Lung (tissue), 12 donors: ENCODE results near the gene ZNF410. TPM values are rescaled to one million over a fixed set of nuclear protein-coding genes. Genes with fewer than 3 reads are reported as not detected.

Source experiments
- ATAC-seq: fragments of 200-7000 bp; cut with Tn5 transposase; one replicate; pipeline ENCODE4 v1.9.1; 2020; ENCODE audit warnings: moderate number of reproducible peaks; ENCODE audit not compliant: insufficient read depth, low FRiP score
- DNase-seq, 3 donors: peaks; one replicate each; pipeline ENCODE4 v3.0.0-alpha.2; 2013 to 2017
- H3K27ac ChIP-seq, 2 donors: one replicate each; pipeline ENCODE4 v1.5.1; 2013; ENCODE audit warnings: mild to moderate bottlenecking in 2 of 2, moderate library complexity in 2 of 2, control low read depth in 1 of 2, inconsistent platforms in 1 of 2, low read depth in 1 of 2, low read length in 1 of 2
- H3K27me3 ChIP-seq, 3 donors: one replicate each; pipeline ENCODE4 v1.5.1; 2013; ENCODE audit warnings: low read length in 2 of 3; ENCODE audit not compliant: control insufficient read depth in 3 of 3, insufficient read depth in 3 of 3
- H3K36me3 ChIP-seq, 4 donors: one replicate each; pipeline ENCODE4 v1.5.1; 2013; ENCODE audit warnings: low read length in 4 of 4, mild to moderate bottlenecking in 1 of 4, moderate library complexity in 1 of 4; ENCODE audit not compliant: control insufficient read depth in 4 of 4, insufficient read depth in 4 of 4
- H3K4me1 ChIP-seq, 5 donors: one replicate each; pipeline ENCODE4 v1.5.1; 2013; ENCODE audit warnings: low read length in 5 of 5, mild to moderate bottlenecking in 2 of 5, moderate library complexity in 1 of 5; ENCODE audit not compliant: control insufficient read depth in 5 of 5, insufficient read depth in 5 of 5
- H3K4me3 ChIP-seq: one replicate; pipeline ENCODE4 v1.5.1; 2013; ENCODE audit warnings: mild to moderate bottlenecking, control low read depth, moderate library complexity
- H3K9ac ChIP-seq, 2 donors: one replicate each; pipeline ENCODE4 v1.5.1; 2013; ENCODE audit warnings: low read length in 2 of 2, control low read depth in 1 of 2; ENCODE audit not compliant: insufficient read depth in 1 of 2
- H3K9me3 ChIP-seq, 4 donors: one replicate each; pipeline ENCODE4 v1.5.1; 2013; ENCODE audit warnings: low read length in 3 of 4, mild to moderate bottlenecking in 1 of 4, moderate library complexity in 1 of 4; ENCODE audit not compliant: control insufficient read depth in 4 of 4, insufficient read depth in 3 of 4
- CTCF ChIP-seq: IDR thresholded peaks from 2 replicates; pipeline ENCODE4 v1.5.1; 2012; ENCODE audit warnings: mild to moderate bottlenecking; ENCODE audit errors: control extremely low read depth, extremely low read depth
- WGBS, 2 donors: extraction: QIAGEN DNeasy Blood & Tissue Kit; methylation state at CpG; one replicate each; pipeline ENCODE4 v1.1.7; 2013; 5-methylcytosine and 5-hydroxymethylcytosine counted together
- polyA plus RNA-seq, 2 donors: library from polyadenylated mRNA; stranded (reverse); fragments of 200-250 nt; gene quantifications; one replicate each; pipeline ENCODE4 v1.2.1, GENCODE V29; 2013
- total RNA-seq, 2 donors: library from RNA; depleted of rRNA in 1 of 2; stranded (reverse); fragments of >200 nt in 1 of 2; gene quantifications; one replicate each; pipeline ENCODE4 v1.2.1, GENCODE V29; 2014 to 2021
- donor health status: control.
- donor health status: control.
- donor health status: Bipolar disorder and iron deficiency.
- donor health status: healthy.
- donor health status: DM: yes; HTN: yes; CAD: no.

Gene ZNF410
- total and polyA plus RNA-seq, 4 donors: 31.5 to 76.1 (median 35.4) TPM

- Histone ChIP-seq H3K27ac (no peak overlapping the region), H3K9ac (no peak overlapping the region), H3K4me3 (no peak overlapping the region), H3K9me3 (no peaks in the 10 kb centered on the region), H3K4me1 (peaks cover 3 to 9% (median 3%) of the 10 kb centered on the region in 5 donors), H3K36me3 (peaks cover 35 to 44% (median 35%) of the 10 kb centered on the region in 4 donors), H3K27me3 (no peaks in the 10 kb centered on the region)
- DNase-seq: no peak
- 92 to 96% methylated on average over 5 of the region's 5 CpGs for WGBS, 2 donors
- no peak for TF ChIP-seq CTCF
- ATAC-seq: no peak
Observed at GRCh38 chr14:73955674-73956073, 69.0 kb downstream of the ZNF410 start.

GRCh38 chr14:73958591-73958990, 71.9 kb downstream of the ZNF410 start:
- H3K4me1 ChIP-seq: no peaks in the 10 kb centered on the region
- H3K27ac ChIP-seq: no peak overlapping the region
- H3K36me3 ChIP-seq: peaks cover 43 to 56% (median 50%) of the 10 kb centered on the region in 4 donors
- DNase-seq (no peak), ATAC-seq (no peak)
- no peaks in the 10 kb centered on the region for H3K9me3 ChIP-seq
- TF ChIP-seq CTCF: no peak
- H3K9ac ChIP-seq: no peak overlapping the region
- H3K27me3 ChIP-seq: no peaks in the 10 kb centered on the region
- no peak overlapping the region for H3K4me3 ChIP-seq

GRCh38 chr14:73961192-73961591, 74.5 kb downstream of the ZNF410 start:
- WGBS, 2 donors: 90 to 94% methylated on average over 12 of the region's 12 CpGs
- ATAC-seq: no peak
- H3K9ac ChIP-seq: no peak overlapping the region
- H3K4me1 ChIP-seq: no peaks in the 10 kb centered on the region
- no peak for TF ChIP-seq CTCF
- no peak overlapping the region for H3K4me3 ChIP-seq
- peaks cover 32 to 53% (median 42%) of the 10 kb centered on the region in 4 donors for H3K36me3 ChIP-seq
- no peak for DNase-seq
- no peaks in the 10 kb centered on the region for H3K9me3 ChIP-seq
- H3K27me3 ChIP-seq: no peaks in the 10 kb centered on the region
- H3K27ac ChIP-seq: no peak overlapping the region

GRCh38 chr14:73965216-73965615, 78.6 kb downstream of the ZNF410 start:
- H3K9ac ChIP-seq: no peak overlapping the region
- WGBS, 2 donors: 94 to 96% methylated on average over 4 of the region's 4 CpGs
- no peak overlapping the region for H3K4me3 ChIP-seq
- no peak for TF ChIP-seq CTCF
- DNase-seq (no peak), ATAC-seq (no peak)
- H3K36me3 ChIP-seq: peaks cover 14 to 40% (median 33%) of the 10 kb centered on the region in 4 donors
- H3K4me1 ChIP-seq: no peaks in the 10 kb centered on the region
- H3K27ac ChIP-seq: no peak overlapping the region
- H3K27me3 ChIP-seq: no peaks in the 10 kb centered on the region
- H3K9me3 ChIP-seq: no peaks in the 10 kb centered on the region
